Upper lobe of right lung (tissue), 1 donor: ENCODE data around the gene CMSS1. TPM values are rescaled to one million over a fixed set of nuclear protein-coding genes. Genes with fewer than 3 reads are reported as not detected.

Experiments used
- ATAC-seq: fragments of 200-7000 bp; cut with Tn5 transposase; one replicate; pipeline ENCODE4 v1.9.1; 2020; ENCODE audit warnings: mild to moderate bottlenecking, moderate library complexity
- DNase-seq: peaks from one replicate; pipeline ENCODE4 v3.0.0-alpha.2; 2020
- H3K27ac ChIP-seq: fragments of 200-600 bp; one replicate; pipeline ENCODE4 v1.8.0; 2022
- H3K27me3 ChIP-seq: fragments of 200-600 bp; one replicate; pipeline ENCODE4 v1.8.0; 2022; ENCODE audit warnings: mild to moderate bottlenecking
- H3K36me3 ChIP-seq: fragments of 200-600 bp; one replicate; pipeline ENCODE4 v1.8.0; 2022
- H3K4me1 ChIP-seq: fragments of 200-600 bp; one replicate; pipeline ENCODE4 v1.8.0; 2022
- H3K4me3 ChIP-seq: fragments of 200-600 bp; one replicate; pipeline ENCODE4 v1.8.0; 2022; ENCODE audit warnings: mild to moderate bottlenecking
- H3K9me3 ChIP-seq: fragments of 200-600 bp; one replicate; pipeline ENCODE4 v1.8.0; 2022
- CTCF ChIP-seq: fragments of 200-600 bp; IDR thresholded peaks from one replicate; pipeline ENCODE4 v1.8.0; 2022; ENCODE audit warnings: antibody characterized with exemption
- intact Hi-C: fragments of 100-400 bp; cut with DNase I; formaldehyde crosslinking; loops from one replicate; pipeline ENCODE4 v1.11.0; 2022
- total RNA-seq: library from RNA; stranded (reverse); fragmentation: NEBNext Ultra II Directional; extraction: Animal tissue kit (Norgen Biotek cat#: 25700); gene quantifications from one replicate; pipeline ENCODE4 v1.2.1, GENCODE V29; 2021
- donor health status: DM: no; HTN: yes; CAD: no; lungs with severe emphysema.

The CMSS1 gene
- total RNA-seq, 1 donor from 2014 or later: 20.6 TPM

- Histone ChIP-seq H3K27ac (no peak overlapping the region), H3K4me3 (no peak overlapping the region), H3K27me3 (no peaks in the 10 kb centered on the region), H3K36me3 (no peaks in the 10 kb centered on the region), H3K9me3 (no peaks in the 10 kb centered on the region), H3K4me1 (no peaks in the 10 kb centered on the region)
- intact Hi-C loops: no loop called here
- TF ChIP-seq CTCF: no peak
- no peak for ATAC-seq
- no peak for DNase-seq
These were observed 160.6 kb downstream of the CMSS1 start for GRCh38 chr3:99978221-99978620.

- intact Hi-C loops: no loop called here
- no peak for DNase-seq
- TF ChIP-seq CTCF: no peak
- ATAC-seq: no peak
- Histone ChIP-seq H3K9me3 (no peaks in the 10 kb centered on the region), H3K4me3 (no peak overlapping the region), H3K36me3 (no peaks in the 10 kb centered on the region), H3K4me1 (no peaks in the 10 kb centered on the region), H3K27me3 (no peaks in the 10 kb centered on the region), H3K27ac (no peak overlapping the region)
These were observed 162.9 kb downstream of the CMSS1 start for GRCh38 chr3:99980606-99981005.

GRCh38 chr3:99981138-99981537 lies 163.5 kb downstream of the CMSS1 start:
- Histone ChIP-seq H3K9me3 (no peaks in the 10 kb centered on the region), H3K27me3 (no peaks in the 10 kb centered on the region), H3K36me3 (no peaks in the 10 kb centered on the region), H3K4me1 (no peaks in the 10 kb centered on the region), H3K4me3 (no peak overlapping the region), H3K27ac (no peak overlapping the region)
- no peak for TF ChIP-seq CTCF
- no peak for ATAC-seq
- intact Hi-C loops: no loop called here
- DNase-seq: no peak

GRCh38 chr3:99982650-99983049 lies 165.0 kb downstream of the CMSS1 start:
- no peak for ATAC-seq
- Histone ChIP-seq H3K36me3 (no peaks in the 10 kb centered on the region), H3K4me3 (no peak overlapping the region), H3K9me3 (no peaks in the 10 kb centered on the region), H3K27ac (no peak overlapping the region), H3K4me1 (no peaks in the 10 kb centered on the region), H3K27me3 (no peaks in the 10 kb centered on the region)
- DNase-seq: no peak
- intact Hi-C loops: no loop called here
- no peak for TF ChIP-seq CTCF

GRCh38 chr3:99984139-99984538 lies 166.5 kb downstream of the CMSS1 start:
- Histone ChIP-seq H3K9me3 (no peaks in the 10 kb centered on the region), H3K4me3 (no peak overlapping the region), H3K27ac (no peak overlapping the region), H3K27me3 (no peaks in the 10 kb centered on the region), H3K36me3 (no peaks in the 10 kb centered on the region), H3K4me1 (no peaks in the 10 kb centered on the region)
- ATAC-seq (no peak), DNase-seq (no peak)
- TF ChIP-seq CTCF: no peak
- intact Hi-C loops: no loop called here

GRCh38 chr3:99984668-99985067 lies 167.0 kb downstream of the CMSS1 start:
- DNase-seq (no peak), ATAC-seq (no peak)
- Histone ChIP-seq H3K27ac (no peak overlapping the region), H3K27me3 (no peaks in the 10 kb centered on the region), H3K4me3 (no peak overlapping the region), H3K4me1 (no peaks in the 10 kb centered on the region), H3K9me3 (no peaks in the 10 kb centered on the region), H3K36me3 (no peaks in the 10 kb centered on the region)
- intact Hi-C loops: no loop called here
- TF ChIP-seq CTCF: no peak
